C4-2B (cell line): ENCODE results near the gene RPTOR.

Experiments used
- ZFX ChIP-seq: fragments of 450-650 bp; IDR thresholded peaks from 2 replicates; pipeline ENCODE4 v1.6.1; 2017
- TF ChIP-seq, protein P1 (sequence below): fragments of 450-650 bp; conservative IDR thresholded peaks from 2 replicates; pipeline ENCODE4 v1.5.1; 2017; ENCODE audit warnings: mild to moderate bottlenecking

- TF ChIP-seq, protein P1, sequence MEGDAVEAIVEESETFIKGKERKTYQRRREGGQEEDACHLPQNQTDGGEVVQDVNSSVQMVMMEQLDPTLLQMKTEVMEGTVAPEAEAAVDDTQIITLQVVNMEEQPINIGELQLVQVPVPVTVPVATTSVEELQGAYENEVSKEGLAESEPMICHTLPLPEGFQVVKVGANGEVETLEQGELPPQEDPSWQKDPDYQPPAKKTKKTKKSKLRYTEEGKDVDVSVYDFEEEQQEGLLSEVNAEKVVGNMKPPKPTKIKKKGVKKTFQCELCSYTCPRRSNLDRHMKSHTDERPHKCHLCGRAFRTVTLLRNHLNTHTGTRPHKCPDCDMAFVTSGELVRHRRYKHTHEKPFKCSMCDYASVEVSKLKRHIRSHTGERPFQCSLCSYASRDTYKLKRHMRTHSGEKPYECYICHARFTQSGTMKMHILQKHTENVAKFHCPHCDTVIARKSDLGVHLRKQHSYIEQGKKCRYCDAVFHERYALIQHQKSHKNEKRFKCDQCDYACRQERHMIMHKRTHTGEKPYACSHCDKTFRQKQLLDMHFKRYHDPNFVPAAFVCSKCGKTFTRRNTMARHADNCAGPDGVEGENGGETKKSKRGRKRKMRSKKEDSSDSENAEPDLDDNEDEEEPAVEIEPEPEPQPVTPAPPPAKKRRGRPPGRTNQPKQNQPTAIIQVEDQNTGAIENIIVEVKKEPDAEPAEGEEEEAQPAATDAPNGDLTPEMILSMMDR, result no peak
- TF ChIP-seq ZFX, result no peak
These were observed 294.3 kb downstream of the RPTOR start for GRCh38 chr17:80839026-80839345.
